ENCODE measurements around the gene LGALS14.
"Not testable (repeated sequence)": the region's sequence is repeated elsewhere in the genome, so short reads cannot be mapped to it uniquely, and the experiment has no call there.

Gene LGALS14

DNA sequence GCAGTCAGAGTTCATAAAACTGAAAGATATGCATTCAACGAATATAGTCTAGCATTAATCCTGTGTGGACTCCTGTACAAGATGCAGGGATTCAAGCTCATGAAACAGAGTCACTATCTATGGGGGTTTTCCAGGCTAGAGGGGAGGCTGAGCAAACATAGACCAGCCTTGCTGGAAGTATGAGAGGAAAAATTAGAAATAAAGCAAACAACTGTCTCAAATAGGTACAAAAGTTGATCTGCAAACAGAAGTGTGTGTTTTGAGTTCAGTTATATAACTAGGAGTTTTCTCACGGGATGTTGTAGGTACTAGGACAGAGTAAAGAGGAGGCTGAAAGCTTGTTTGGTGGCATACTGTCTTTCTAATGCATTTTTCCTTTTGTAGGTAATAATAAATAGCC lies 8.5 kb upstream of the LGALS14 start:
- DNase-seq (ENCODE audit: low read depth, low spot score), result no peak

DNA sequence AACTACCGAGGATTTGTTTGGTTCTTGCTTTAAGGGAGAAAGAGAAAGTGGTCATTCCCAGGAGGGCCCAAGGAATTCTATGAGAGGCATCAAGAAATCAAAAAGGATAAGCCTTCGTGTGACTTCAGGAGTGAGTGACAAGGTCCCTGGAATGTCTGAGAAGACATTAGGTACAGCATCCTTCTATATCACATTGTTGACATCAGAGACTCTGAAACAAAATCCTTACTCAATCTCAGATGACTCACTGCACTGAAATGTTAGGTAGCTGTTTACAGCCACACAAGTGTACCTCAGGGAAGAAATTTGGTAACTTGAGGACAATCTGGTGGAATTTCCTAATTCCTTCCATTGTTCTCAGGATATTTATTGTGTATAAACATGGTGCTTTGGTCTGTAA lies 7.9 kb upstream of the LGALS14 start:
- no peak for DNase-seq (ENCODE audit: low read depth, low spot score)

DNA sequence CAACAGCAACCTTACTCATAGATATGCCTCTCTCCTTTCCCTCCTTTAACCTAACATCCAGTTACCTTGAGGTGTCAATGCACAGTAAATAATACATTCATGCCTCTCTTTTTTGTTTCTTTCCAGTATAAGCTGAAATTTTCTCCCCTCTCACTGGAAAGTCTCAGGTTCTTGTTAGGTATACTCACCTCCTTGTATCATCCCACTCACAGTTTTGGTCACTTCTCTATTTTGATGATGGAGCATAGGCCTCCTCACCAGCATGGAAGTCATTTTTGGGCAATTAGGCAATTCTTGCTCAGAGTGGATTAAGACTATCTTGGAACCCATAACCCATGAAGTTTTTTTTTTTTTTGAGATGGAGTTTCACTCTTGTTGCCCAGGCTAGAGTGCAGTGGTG lies 5.7 kb upstream of the LGALS14 start:
- DNase-seq (ENCODE audit: low read depth, low spot score), result no peak

DNA sequence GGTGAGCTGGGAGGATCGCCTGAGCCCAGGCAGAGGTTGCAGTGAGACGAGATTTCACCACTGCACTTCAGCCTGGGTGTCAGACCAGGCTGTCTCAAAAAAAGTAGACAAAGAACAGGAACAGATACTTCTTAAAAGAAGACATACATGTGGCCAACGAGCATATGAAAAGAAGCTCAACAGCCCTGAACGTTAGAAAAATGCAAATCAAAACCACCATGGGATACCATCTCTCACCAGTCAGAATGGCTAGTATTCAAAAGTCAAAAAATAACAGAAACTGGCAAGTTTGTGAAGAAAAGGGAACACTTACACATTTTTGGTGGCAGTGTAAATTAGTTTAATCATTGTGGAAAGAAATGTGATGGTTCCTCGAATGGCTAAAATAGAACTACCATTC lies 3.0 kb upstream of the LGALS14 start:
- no peak for DNase-seq (ENCODE audit: low read depth, low spot score)

DNA sequence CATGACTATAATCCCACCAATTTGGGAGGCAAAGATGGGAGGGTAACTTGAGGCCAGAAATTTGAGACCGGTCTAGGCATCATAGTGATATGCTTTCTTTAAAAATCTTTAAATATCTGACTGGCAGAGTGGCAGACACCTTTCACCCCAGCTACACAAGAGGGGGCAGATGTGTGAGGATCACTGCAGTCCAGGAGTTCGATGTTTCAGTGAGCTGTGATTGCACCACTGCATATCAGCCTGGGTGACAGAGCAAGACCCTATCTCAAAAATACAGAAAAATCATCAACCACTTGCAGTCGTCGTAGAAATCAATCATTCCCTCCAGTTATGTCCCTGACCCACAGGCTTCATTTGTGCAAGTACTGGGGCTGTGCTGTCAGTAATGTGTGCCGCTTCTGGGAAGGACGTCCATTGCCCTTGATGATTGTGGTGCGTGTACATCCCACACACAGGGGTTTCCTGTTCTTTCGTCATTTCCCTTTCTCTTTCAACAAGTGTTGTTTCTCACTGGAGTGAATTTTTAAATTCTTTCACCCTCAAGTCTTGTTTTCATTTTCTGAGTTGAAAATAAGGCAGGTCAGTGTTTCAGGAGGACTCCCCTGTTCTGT lies 1.4 kb downstream of the LGALS14 start:
- DNase-seq (ENCODE audit: low read depth, low spot score), result no peak

DNA sequence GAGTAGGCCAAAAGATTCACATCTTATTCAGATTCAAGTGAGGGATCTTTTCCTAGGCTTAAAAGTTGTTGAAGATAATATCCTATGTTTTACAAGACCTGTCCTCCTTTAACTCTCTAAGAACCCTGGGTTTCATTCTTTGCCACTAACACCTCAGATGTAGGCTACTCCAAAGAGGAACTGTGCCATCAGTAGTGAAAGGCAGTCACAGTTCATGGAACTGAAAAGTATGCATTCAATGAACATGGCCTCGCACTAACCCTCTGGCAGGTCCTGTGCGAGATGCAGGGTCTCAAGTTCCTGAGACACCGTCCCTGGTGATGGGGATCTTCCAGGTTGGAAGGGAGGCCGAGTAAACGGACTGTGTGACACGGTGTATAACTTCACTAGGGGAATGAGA lies 4.3 kb downstream of the LGALS14 start:
- DNase-seq (ENCODE audit: low read depth, low spot score), result no peak

DNA sequence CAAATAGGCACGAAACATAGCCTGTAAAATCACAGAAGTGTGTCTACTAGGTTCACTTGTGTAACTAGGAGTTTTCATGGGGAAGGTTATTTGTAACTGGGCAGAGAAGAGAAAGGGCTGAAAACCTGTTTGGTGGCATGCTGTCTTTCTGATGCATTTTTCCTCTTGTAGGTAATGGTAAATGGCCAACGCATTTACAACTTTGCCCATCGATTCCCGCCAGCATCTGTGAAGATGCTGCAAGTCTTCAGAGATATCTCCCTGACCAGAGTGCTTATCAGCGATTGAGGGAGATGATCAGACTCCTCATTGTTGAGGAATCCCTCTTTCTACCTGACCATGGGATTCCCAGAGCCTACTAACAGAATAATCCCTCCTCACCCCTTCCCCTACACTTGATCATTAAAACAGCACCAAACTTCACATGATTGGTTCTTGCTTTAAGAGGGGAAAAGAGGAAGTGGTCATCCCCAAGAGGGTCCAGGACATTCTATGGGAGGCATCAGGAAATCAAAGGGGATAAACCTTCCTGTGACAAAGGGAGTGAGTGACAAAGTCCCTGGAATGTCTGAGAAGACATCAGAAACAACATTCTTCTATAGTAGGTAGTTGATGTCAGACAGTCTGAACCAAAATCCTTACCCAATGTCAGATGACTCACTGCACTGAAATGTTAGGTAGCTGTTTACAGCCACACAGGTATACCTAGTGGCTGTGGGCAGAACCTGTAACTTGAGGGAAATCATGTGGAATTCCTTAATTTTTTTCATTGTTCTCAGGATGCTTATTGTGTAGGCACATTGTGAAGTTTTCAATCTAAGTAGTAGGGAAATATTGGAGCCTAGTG lies 5.0 kb downstream of the LGALS14 start:
- DNase-seq (ENCODE audit: low read depth, low spot score), result no peak

DNA sequence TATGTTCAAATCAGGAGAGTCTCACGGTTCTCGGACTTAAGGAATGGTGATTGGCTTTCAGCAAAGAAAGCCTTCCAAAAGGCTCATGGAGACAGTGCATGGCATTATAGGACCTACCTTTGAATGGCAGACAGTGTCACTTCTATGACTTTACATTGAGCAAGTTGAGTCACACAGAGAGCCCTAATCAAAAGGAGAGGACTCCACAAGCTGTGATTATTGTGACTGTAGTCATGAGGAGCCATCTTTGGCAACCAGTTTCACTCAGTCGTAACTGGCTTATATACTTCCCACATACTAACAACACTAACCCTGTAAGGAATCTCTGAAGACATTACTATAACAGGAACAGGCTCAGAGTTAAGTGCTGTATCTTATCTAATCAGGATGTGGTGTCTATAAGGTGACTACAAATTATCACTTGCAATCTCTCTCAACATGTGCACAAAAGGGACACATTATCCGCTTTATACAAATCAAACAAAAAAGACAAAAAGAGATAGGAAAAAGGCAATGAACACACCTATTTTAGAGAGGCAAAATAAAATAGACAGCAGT lies 6.1 kb downstream of the LGALS14 start:
- no peak for DNase-seq (ENCODE audit: low read depth, low spot score)

DNA sequence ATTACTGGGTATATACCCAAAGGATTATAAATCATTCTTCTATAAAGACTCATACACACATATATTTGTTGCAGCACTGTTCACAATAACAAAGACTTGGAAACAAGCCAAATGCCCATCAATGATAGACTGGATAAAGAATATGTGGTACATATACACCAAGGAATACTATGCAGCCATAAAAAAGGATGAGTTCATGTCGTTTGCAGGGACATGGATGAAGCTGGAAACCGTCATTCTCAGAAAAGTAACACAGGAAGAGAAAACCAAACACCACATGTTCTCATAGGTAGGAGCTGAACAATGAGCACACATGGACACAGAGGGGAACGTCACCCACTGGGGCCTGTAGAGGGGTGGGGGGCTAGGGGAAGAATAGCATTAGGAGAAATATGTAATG lies 15.9 kb downstream of the LGALS14 start:
- DNase-seq (ENCODE audit: low read depth, low spot score), result not testable (repeated sequence)

DNA sequence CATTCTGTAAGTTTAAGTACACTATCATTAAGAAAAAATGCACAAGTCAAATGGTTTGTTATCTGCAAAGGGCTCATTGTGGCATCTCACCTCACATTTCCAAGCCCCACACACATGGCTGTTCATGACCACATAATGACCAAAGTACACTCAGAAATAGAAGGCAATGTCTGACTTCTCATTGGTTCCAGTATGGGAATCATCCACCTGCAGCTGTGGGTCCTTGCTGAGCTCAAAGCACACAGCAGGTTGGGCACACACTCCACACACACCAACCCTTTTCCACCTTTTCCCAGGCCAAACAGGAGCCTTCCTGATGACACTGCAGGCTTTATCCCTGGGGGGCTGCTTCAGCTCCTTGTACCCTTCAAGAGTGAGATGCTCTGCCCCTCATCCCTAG lies 21.7 kb downstream of the LGALS14 start:
- DNase-seq (ENCODE audit: low read depth, low spot score), result no peak

DNA sequence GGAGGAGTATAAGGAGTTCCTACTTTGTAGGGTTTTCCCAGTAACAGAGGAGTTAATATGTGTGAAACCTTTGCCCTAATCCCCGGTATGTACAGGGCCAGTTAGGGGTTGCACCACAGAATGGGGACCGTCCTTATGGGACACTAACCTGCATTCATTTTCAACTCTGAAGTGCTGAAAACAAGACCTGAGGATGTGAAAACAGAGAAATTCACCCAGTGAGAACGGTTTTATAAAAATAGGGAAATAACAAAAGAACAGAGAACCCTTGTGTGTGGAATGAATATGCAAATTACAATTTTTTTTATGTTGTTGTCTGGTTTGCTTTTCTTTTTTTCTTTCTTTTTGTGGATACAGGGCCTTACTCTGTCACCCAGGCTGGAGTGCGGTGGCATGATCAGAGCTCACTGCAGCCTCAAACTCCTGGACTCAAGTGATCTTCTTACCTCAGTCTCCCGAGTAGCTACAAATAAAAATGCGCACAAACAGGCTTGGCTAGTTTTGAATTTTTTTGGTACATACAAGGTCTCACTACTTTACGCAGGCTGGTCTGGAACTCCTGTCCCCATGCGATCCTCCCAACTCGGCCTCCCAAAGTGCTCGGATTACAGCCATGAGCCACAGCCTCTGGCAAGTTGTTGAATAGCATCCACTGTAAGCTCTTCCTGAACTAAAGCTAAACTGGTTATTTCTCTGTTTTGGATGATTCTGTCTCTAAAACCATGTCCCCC lies 23.0 kb downstream of the LGALS14 start:
- DNase-seq (ENCODE audit: low read depth, low spot score), result no peak

DNA sequence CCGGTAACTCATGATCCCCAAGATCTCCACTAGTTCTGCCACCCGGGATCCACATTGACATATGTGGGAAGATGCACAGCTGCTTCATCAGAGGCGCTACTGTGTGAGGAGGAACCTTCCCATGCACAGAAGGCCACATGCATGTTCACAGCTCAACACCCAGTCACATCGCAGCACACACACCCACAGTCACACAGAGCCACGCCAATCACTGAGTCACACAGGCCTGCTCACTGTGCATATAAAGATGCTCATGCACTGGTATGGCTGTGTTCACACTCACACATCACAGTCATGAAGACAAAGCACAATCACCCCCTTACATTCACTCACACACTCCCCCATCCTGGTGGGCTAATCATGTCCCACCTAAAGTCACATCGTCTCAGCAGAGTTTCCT lies 23.8 kb downstream of the LGALS14 start:
- DNase-seq (ENCODE audit: low read depth, low spot score), result no peak

DNA sequence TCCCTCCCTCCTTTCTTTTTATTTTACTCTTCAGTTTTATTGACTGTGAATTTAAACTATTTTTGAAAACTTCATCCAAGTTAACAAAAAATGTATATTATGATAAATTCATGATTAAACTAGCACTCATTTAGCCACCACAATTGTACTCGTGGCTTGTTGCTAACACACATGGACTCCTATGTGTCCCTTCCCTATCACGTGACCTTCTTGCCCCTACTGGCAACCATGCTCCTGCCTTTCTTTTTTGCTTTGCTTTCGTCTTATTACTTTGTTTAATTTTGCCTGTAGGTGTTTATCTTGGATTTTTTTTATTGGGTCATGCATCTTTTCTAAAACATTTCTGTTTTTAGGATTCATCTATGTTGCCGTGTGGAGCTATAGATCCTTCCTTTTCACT lies 25.3 kb downstream of the LGALS14 start:
- no peak for DNase-seq (ENCODE audit: low read depth, low spot score)

DNA sequence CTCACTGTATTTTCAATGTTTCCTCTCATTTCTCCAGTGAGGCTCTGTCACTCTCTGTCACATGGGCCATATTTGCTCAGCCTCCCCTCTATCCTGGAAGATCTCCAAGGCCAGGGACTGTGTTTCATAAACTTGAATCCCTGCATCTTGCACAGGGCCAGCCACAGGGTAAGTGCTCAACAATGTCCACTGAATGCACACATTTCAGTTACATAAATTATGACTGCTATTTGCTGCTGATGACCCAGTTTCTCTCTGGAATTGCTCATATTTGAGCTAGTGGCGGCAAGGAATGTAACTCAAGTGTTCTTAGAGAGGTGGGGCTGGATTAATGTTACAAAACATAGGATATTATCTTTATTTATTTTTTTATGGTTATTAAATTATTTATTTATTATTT lies 27.4 kb downstream of the LGALS14 start:
- no peak for DNase-seq (ENCODE audit: low read depth, low spot score)

DNA sequence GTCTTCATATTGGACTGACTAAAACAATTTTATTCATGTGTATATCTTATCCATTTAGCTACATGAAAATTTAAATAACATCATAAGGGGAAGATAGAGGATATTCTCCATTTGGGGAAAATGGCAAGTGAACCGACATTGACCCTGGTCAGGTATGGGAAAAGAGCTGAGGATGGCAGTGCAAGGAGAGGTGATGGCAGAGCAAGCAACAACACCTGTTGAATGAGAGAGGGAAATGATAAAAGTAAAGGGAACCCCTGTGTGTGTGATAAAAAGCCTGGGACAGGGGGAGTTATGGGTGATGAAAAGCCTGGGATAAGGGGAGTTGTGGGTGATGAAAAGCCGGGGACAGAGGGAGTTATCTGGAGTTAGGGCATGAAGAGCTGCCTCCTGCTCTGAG lies 29.6 kb downstream of the LGALS14 start:
- no peak for DNase-seq (ENCODE audit: low read depth, low spot score)

DNA sequence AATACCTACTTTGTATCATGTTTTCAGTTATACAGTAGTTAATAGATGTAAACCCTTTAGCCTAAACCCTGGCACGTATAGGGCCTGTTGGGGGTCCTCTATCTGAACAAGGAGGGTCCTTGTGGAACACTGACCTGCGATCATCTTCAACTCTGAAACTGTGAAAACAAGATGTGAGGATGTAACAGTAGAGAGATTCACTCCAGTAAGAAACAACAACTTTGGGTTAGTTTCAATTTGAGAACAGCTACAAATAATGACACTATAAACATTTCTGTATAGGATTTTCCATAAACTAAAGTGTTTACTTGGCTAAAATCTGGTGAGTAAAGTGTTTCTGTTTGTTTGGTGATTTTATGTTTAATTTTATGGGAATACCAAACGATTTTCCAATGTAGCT lies 31.4 kb downstream of the LGALS14 start:
- DNase-seq (ENCODE audit: low read depth, low spot score), result no peak

DNA sequence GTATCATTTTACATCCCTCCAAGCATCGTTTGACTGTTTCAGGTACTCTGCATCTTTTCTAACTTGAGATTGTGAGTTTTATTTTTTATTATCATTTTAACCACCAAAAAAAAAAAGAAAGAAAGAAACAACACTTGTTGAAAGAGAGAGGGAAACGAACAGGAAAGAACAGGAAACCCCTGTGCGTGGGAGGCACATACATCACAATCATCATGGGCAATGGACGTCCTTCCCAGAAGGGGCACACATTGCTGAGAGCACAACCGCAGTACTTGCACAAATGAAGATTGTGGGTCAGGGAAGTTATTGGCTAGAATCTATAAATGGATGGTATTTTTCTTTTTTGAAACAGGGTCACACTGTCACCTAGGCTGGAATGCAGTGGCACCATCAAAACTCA lies 31.8 kb downstream of the LGALS14 start:
- DNase-seq (ENCODE audit: low read depth, low spot score), result no peak

DNA sequence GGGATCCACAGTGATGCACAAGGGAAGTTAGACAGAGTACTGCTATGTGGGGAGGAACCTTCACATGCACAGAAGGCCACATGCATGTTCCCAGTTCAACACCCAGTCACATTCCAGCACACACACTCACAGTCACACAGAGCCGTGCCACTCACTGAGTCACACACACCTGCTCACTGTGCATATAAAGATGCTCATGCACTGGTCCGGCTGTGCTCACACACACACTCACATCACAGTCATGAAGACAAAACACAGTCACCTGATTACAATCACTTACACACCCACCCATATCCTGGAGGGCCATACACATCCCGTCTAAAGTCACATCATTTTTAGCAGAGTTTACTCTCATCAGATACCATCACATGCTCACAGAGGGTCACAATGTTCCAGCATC lies 33.1 kb downstream of the LGALS14 start:
- no peak for DNase-seq (ENCODE audit: low read depth, low spot score)

DNA sequence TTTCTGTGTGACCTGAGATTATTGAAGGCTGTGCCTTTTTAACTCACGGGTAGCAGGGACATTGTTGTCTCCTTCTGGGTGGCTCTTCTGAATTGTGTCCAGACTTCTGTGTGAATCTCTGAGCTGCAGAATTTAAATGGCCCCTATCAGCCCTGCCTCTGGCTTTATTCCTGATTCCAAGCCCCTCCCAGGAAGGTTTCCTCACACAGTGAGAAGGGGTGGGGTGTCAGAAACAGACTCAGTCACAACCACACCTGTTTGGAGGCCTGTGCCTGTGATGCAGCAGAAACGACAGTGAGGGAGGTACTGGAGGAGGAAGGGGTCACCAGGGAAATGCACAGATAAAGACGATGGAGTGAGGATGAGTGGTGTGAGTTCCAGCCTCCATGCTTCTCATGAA lies 33.6 kb downstream of the LGALS14 start, which contains the start of gene CLC:
Gene CLC (minus strand): TSS at position 139 of the 400 bp plus-strand sequence. CDS start 77 bp downstream, at position 62.
- DNase-seq (ENCODE audit: low read depth, low spot score), result no peak

DNA sequence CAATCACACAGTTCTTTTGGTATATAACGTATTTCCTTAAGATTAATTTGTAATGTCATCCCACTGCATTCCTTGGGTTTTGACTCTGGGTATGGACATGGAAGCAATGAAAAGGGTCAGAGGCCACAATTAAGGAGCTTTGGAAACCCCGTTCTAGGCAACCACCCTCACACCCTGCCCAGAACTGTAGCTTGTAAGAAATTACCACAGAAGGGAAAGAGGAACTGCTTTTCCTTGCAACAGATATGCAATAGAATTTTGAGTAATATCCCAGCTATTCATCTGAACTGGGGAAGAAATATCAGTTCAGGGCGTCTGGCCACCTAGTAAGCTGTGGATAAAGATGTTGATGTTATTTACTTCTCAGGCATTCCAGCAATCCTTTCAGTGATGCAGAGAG lies 34.5 kb downstream of the LGALS14 start:
- no peak for DNase-seq (ENCODE audit: low read depth, low spot score)

DNA sequence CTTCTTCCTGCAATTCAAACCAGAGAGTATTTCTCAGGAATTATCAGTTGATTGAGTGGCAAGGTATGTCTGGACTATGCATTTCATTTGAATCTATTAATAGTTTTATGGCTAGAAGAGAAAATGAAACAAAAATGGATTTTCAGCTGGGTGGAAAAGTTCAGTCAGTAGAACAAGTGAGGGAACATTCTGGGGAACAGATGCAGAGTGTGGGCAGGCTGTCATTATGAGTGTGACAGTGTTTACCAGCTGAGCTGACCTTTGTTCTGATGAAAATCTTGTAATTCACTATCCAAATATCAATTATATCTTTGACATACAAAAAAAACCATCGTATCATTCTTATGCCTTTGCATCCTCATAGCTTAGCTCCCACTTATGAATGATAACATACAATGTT lies 36.1 kb downstream of the LGALS14 start:
- no peak for DNase-seq (ENCODE audit: low read depth, low spot score)

DNA sequence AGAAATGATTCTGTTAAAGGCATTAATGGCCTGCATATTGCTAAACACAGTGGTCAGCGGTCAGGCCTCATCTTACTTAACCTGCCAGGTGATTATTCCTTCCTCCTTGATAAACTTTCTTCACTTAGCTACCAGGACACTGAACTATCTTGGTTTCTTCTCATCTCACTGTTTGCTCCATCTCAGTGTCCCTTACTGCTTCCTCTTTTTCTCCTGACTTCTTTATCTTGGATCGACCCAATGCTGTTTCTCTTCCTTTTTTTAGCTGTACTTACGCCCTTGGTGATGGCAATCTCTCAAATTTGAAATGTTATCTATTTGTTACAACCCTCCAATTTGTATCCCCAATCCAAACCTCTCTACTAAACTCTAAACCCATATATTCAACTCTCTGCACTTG lies 41.4 kb downstream of the LGALS14 start:
- DNase-seq (ENCODE audit: low read depth, low spot score), result no peak
